SK-N-SH treated with all-trans-retinoic acid at 6 μM for 48 hours (cell line): ENCODE data around the gene VGLL2.

ENCODE experiments used
- ATAC-seq: fragments of 200-7000 bp; cut with Tn5 transposase; 3 replicates; pipeline ENCODE4 v1.9.1; 2020; ENCODE audit warnings: mild to moderate bottlenecking, moderate library complexity
- ARNTL ChIP-seq: fragments of 450-650 bp; formaldehyde crosslinking; IDR thresholded peaks from 2 replicates; pipeline ENCODE4 v1.5.0; 2020; ENCODE audit warnings: low read depth, mild to moderate bottlenecking, moderate library complexity, borderline replicate concordance
- BACH2 ChIP-seq: fragments of 250-450 bp; sonication (Bioruptor Pico); IDR thresholded peaks from 2 replicates; pipeline ENCODE4 v1.9.0; 2021; ENCODE audit warnings: mild to moderate bottlenecking, borderline replicate concordance
- CSDC2 ChIP-seq: fragments of 250-450 bp; sonication (Bioruptor Pico); IDR thresholded peaks from 2 replicates; pipeline ENCODE4 v1.5.0; 2020; ENCODE audit warnings: mild to moderate bottlenecking, moderate library complexity
- ESRRG ChIP-seq: fragments of 250-450 bp; sonication (Bioruptor Pico); IDR thresholded peaks from 2 replicates; pipeline ENCODE4 v1.6.1; 2021; ENCODE audit warnings: mild to moderate bottlenecking
- GLIS3 ChIP-seq: fragments of 250-450 bp; sonication (Bioruptor Pico); IDR thresholded peaks from 2 replicates; pipeline ENCODE4 v1.5.0; 2020; ENCODE audit warnings: mild to moderate bottlenecking, moderate library complexity
- ISL1 ChIP-seq: fragments of 250-450 bp; sonication (Bioruptor Pico); IDR thresholded peaks from 2 replicates; pipeline ENCODE4 v2.1.2; 2022; ENCODE audit warnings: mild to moderate bottlenecking, moderate library complexity
- OSR1 ChIP-seq: fragments of 250-450 bp; sonication (Bioruptor Pico); IDR thresholded peaks from 2 replicates; pipeline ENCODE4 v1.8.0; 2022; ENCODE audit warnings: moderate library complexity, mild to moderate bottlenecking, inconsistent platforms
- PATZ1 ChIP-seq: fragments of 250-450 bp; sonication (Bioruptor Pico); IDR thresholded peaks from 2 replicates; pipeline ENCODE4 v1.8.0; 2020; ENCODE audit warnings: mild to moderate bottlenecking, moderate library complexity, borderline replicate concordance
- PPARA ChIP-seq: fragments of 250-450 bp; sonication (Bioruptor Pico); IDR thresholded peaks from 2 replicates; pipeline ENCODE4 v1.5.0; 2020; ENCODE audit warnings: mild to moderate bottlenecking, borderline replicate concordance
- RARB ChIP-seq: fragments of 250-450 bp; sonication (Bioruptor Pico); IDR thresholded peaks from 2 replicates; pipeline ENCODE4 v1.8.0; 2021; ENCODE audit warnings: mild to moderate bottlenecking, moderate library complexity
- SNAI2 ChIP-seq: fragments of 250-450 bp; sonication (Bioruptor Pico); IDR thresholded peaks from 2 replicates; pipeline ENCODE4 v1.5.0; 2020; ENCODE audit warnings: mild to moderate bottlenecking, moderate library complexity
- TCF4 ChIP-seq: fragments of 250-450 bp; sonication (Bioruptor Pico); IDR thresholded peaks from 2 replicates; pipeline ENCODE4 v1.8.0; 2021; ENCODE audit warnings: mild to moderate bottlenecking, moderate library complexity, borderline replicate concordance
- TOX ChIP-seq: fragments of 250-450 bp; sonication (Bioruptor Pico); IDR thresholded peaks from 2 replicates; pipeline ENCODE4 v1.8.0; 2021; ENCODE audit warnings: mild to moderate bottlenecking, moderate library complexity, borderline replicate concordance
- ZC3H10 ChIP-seq: fragments of 250-450 bp; sonication (Bioruptor Pico); IDR thresholded peaks from 2 replicates; pipeline ENCODE4 v1.5.1; 2021; ENCODE audit warnings: mild to moderate bottlenecking, moderate library complexity
- ZFP3 ChIP-seq: fragments of 250-450 bp; sonication (Bioruptor Pico); IDR thresholded peaks from 2 replicates; pipeline ENCODE4 v1.5.0; 2020; ENCODE audit warnings: mild to moderate bottlenecking, moderate library complexity
- ZFP30 ChIP-seq: fragments of 450-650 bp; formaldehyde crosslinking; IDR thresholded peaks from 2 replicates; pipeline ENCODE4 v1.5.0; 2022; ENCODE audit warnings: mild to moderate bottlenecking, moderate library complexity
- ZNF565 ChIP-seq: fragments of 450-650 bp; formaldehyde crosslinking; conservative IDR thresholded peaks from 2 replicates; pipeline ENCODE4 v1.5.0; 2020; ENCODE audit warnings: low read depth, mild to moderate bottlenecking, moderate library complexity
- ZNF8 ChIP-seq: fragments of 450-650 bp; formaldehyde crosslinking; IDR thresholded peaks from 2 replicates; pipeline ENCODE4 v1.5.0; 2020; ENCODE audit warnings: mild to moderate bottlenecking, moderate library complexity
- TF ChIP-seq, protein P1 (sequence below): fragments of 250-450 bp; sonication (Bioruptor Pico); IDR thresholded peaks from 2 replicates; pipeline ENCODE4 v1.5.1; 2021; ENCODE audit warnings: mild to moderate bottlenecking, moderate library complexity
- TF ChIP-seq, protein P2 (sequence below): fragments of 250-450 bp; sonication (Bioruptor Pico); IDR thresholded peaks from 2 replicates; pipeline ENCODE4 v1.5.0; 2020; ENCODE audit warnings: mild to moderate bottlenecking, moderate library complexity
- TF ChIP-seq, protein P3 (sequence below): fragments of 250-450 bp; sonication (Bioruptor Pico); IDR thresholded peaks from 2 replicates; pipeline ENCODE4 v1.5.1; 2020; ENCODE audit warnings: low read depth, mild to moderate bottlenecking, moderate library complexity

VGLL2 gene

DNA sequence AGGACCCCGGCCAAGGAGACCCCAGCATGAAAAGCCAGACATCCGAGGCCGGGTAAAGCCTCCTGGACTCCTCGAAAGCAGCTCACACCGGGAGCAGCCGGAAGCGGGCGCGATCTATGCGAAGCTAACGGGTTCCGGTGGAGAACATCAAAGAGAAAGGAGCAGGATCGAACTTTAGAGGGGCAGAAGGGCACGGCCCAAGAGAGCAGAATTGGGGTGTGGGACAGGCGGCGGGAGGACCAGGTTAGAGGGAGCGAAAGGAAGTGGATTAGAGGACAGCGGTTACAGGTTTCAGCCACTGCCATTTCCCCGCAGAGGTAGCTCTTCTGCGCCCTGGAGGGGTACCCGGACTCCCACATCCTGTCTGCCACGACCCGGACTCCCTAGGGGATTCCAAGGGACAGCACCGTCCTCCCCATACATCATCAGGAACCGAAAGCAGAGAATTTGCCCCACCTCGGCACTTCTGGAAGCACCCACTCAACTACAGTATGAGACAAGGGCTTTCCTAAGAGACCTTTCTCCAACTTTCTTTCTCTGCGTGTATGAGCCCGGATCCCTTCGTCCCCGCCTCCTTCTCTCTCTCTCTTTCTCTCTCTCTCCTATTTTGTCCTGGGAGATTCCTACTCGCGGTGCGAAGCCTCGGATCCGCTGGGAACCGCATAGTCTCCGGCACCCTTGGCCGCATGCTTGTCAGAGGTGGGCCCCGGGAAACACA lies 507 bp upstream of the VGLL2 start (continued):
- no peak for TF ChIP-seq ZC3H10
- TF ChIP-seq, protein P1, sequence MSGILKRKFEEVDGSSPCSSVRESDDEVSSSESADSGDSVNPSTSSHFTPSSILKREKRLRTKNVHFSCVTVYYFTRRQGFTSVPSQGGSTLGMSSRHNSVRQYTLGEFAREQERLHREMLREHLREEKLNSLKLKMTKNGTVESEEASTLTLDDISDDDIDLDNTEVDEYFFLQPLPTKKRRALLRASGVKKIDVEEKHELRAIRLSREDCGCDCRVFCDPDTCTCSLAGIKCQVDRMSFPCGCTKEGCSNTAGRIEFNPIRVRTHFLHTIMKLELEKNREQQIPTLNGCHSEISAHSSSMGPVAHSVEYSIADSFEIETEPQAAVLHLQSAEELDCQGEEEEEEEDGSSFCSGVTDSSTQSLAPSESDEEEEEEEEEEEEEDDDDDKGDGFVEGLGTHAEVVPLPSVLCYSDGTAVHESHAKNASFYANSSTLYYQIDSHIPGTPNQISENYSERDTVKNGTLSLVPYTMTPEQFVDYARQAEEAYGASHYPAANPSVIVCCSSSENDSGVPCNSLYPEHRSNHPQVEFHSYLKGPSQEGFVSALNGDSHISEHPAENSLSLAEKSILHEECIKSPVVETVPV (CRISPR knock-in tag) = no peak

DNA sequence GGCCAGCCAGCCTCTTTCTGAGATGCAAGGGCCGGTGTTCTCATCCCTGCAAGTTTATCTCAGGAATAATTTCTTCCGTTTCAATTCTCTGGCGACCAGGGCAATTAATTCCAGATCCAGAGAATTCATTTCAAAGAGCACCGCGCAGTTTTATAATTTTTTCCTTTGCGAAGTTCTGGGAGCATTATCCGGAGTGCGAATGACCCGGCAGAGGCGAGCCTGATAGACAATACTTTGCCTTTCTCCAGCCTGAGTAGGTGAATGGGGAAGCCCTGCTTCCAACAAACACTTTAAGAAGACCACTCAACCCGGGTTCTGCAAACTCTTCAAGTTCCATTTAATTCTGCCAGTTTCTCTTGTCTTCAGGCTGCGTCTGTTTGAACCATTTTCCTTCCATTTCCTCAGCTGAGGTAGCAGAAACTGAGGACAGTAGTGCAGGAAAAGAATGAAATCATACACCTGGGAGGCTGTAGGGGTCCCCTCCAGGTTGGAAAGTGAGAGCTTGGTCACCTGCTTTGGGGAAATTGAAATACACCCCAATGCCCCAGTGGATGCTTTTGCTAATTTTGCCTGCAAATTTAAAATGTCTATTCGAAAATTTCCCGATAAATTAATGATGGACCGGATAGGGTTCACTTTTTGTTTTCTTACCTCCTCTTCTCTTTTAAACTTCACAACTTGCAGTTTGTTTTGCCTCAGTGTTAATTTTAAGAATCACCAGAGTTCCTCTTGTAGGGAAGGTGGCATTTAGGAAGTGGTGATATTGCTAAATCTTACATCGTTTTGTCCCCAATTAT lies 1.1 kb downstream of the VGLL2 start:
- no peak for ATAC-seq
- TF ChIP-seq ZC3H10 (no peak), TOX (CRISPR knock-in tag) (no peak), ZFP3 (CRISPR knock-in tag) (no peak)
- TF ChIP-seq, protein P2, sequence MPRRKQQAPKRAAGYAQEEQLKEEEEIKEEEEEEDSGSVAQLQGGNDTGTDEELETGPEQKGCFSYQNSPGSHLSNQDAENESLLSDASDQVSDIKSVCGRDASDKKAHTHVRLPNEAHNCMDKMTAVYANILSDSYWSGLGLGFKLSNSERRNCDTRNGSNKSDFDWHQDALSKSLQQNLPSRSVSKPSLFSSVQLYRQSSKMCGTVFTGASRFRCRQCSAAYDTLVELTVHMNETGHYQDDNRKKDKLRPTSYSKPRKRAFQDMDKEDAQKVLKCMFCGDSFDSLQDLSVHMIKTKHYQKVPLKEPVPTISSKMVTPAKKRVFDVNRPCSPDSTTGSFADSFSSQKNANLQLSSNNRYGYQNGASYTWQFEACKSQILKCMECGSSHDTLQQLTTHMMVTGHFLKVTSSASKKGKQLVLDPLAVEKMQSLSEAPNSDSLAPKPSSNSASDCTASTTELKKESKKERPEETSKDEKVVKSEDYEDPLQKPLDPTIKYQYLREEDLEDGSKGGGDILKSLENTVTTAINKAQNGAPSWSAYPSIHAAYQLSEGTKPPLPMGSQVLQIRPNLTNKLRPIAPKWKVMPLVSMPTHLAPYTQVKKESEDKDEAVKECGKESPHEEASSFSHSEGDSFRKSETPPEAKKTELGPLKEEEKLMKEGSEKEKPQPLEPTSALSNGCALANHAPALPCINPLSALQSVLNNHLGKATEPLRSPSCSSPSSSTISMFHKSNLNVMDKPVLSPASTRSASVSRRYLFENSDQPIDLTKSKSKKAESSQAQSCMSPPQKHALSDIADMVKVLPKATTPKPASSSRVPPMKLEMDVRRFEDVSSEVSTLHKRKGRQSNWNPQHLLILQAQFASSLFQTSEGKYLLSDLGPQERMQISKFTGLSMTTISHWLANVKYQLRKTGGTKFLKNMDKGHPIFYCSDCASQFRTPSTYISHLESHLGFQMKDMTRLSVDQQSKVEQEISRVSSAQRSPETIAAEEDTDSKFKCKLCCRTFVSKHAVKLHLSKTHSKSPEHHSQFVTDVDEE (CRISPR knock-in tag) = no peak

DNA sequence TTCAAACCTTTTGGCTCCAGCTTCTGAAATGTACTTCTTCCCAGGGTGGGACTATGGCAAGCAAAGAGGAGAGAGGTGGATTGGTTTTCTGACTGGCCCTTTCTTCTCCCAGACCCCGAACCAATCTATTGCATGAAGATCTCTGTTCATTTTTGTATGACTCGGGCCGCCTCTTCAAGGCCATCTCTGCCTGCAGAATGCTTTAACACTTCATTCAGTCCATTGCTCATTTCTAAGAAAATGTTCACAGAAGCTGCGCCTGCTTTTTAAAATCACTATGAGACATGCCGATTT lies 1.6 kb downstream of the VGLL2 start:
- TF ChIP-seq ZNF8 (CRISPR knock-in tag) = no peak
- TF ChIP-seq ESRRG (CRISPR knock-in tag) = no peak
- TF ChIP-seq, protein P2 (CRISPR knock-in tag) = no peak
- TF ChIP-seq GLIS3 (CRISPR knock-in tag) = no peak
- TF ChIP-seq, protein P3, sequence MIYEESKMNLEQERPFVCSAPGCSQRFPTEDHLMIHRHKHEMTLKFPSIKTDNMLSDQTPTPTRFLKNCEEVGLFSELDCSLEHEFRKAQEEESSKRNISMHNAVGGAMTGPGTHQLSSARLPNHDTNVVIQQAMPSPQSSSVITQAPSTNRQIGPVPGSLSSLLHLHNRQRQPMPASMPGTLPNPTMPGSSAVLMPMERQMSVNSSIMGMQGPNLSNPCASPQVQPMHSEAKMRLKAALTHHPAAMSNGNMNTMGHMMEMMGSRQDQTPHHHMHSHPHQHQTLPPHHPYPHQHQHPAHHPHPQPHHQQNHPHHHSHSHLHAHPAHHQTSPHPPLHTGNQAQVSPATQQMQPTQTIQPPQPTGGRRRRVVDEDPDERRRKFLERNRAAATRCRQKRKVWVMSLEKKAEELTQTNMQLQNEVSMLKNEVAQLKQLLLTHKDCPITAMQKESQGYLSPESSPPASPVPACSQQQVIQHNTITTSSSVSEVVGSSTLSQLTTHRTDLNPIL (CRISPR knock-in tag) = no peak
- TF ChIP-seq TCF4 (CRISPR knock-in tag) = no peak
- no peak for TF ChIP-seq CSDC2 (CRISPR knock-in tag)
- TF ChIP-seq ISL1 (CRISPR knock-in tag) = no peak
- TF ChIP-seq OSR1 (CRISPR knock-in tag) = no peak
- TF ChIP-seq BACH2 (CRISPR knock-in tag) = no peak
- TF ChIP-seq RARB = no peak
- TF ChIP-seq ARNTL (CRISPR knock-in tag) = no peak
- no peak for TF ChIP-seq PATZ1
- no peak for TF ChIP-seq ZFP30 (CRISPR knock-in tag)
- TF ChIP-seq PPARA = no peak
- no peak for TF ChIP-seq SNAI2 (CRISPR knock-in tag)
- no peak for TF ChIP-seq TOX (CRISPR knock-in tag)
- TF ChIP-seq ZNF565 = no peak
- TF ChIP-seq, protein P1 (CRISPR knock-in tag) = no peak
- TF ChIP-seq, all 23 proteins: peak for 0
- no peak for ATAC-seq
